ENCODE measurements around the gene AP5M1.

DNA sequence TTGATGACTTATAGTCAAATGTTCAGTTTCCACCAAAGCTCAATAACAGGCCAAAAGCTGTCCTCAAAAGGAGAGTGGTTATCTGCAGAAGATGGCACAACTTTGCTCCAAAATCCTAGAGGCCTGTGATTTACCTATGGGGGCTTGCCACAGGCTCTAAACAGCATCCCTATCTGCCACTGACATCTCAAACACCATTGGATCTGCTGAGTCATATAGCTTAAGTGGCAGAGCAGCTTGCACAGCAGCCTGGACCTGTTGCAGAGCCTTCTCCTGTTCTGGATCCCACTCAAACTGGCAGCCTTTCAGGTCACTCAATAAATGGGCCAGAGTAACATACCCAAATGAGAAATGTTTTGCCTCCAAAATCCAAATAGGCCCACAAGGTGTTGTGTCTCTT is 61.1 kb downstream of the AP5M1 start:
- TF ChIP-seq, protein P1, sequence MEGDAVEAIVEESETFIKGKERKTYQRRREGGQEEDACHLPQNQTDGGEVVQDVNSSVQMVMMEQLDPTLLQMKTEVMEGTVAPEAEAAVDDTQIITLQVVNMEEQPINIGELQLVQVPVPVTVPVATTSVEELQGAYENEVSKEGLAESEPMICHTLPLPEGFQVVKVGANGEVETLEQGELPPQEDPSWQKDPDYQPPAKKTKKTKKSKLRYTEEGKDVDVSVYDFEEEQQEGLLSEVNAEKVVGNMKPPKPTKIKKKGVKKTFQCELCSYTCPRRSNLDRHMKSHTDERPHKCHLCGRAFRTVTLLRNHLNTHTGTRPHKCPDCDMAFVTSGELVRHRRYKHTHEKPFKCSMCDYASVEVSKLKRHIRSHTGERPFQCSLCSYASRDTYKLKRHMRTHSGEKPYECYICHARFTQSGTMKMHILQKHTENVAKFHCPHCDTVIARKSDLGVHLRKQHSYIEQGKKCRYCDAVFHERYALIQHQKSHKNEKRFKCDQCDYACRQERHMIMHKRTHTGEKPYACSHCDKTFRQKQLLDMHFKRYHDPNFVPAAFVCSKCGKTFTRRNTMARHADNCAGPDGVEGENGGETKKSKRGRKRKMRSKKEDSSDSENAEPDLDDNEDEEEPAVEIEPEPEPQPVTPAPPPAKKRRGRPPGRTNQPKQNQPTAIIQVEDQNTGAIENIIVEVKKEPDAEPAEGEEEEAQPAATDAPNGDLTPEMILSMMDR (IDR thresholded peaks at IDR 0.05; ENCODE audit: low read length), result no peak
- no peak for TF ChIP-seq EZH2 (IDR thresholded peaks at IDR 0.05; ENCODE audit: borderline replicate concordance, low read length)
